ENCODE measurements around the gene BRD9. TPM values are rescaled to one million over a fixed set of nuclear protein-coding genes. Genes with fewer than 3 reads are reported as not detected.

BRD9 gene
- total RNA-seq, 8 experiments from 2014 or later, result 20.4 to 50.1 (median 36.8) TPM

- in situ Hi-C loops (cut with MboI; ENCODE audit: low pct_unique_long_range_greater_than_20kb in 2 of 9, low sequenced_read_pairs in 9 of 9, unreplicated experiment in 9 of 9), result loop anchor here in 1 of 9 experiments (10.0 kb wide), 1 partner anchor 243 kb away; no protein-coding TSS in a partner anchor
- Histone ChIP-seq H3K4me1 (replicated peaks in 1 of 2) (peaks cover 0 to 11% of the 10 kb centered on the region in 2 donors), H3K4me3 (no peak overlapping the region), H3K27ac (no peak overlapping the region)
- ATAC-seq (replicated peaks in 6 of 8), result no peak
- 93 to 100% (median 100%) methylated on average over 1 to 7 of the region's 16 CpGs; no CpG with 5 or more reads in 4 of the 10 experiments for WGBS, 10 experiments
Measured at GRCh38 chr5:908172-908571, 15.6 kb upstream of the BRD9 start.

- peaks cover 0 to 8% of the 10 kb centered on the region in 2 donors for H3K4me1 ChIP-seq (replicated peaks in 1 of 2)
- in situ Hi-C loops (cut with MboI; ENCODE audit: low pct_unique_long_range_greater_than_20kb in 2 of 9, low sequenced_read_pairs in 9 of 9, unreplicated experiment in 9 of 9), result loop anchor here in 1 of 9 experiments (10.0 kb wide), 1 partner anchor 243 kb away; no protein-coding TSS in a partner anchor
- 85 to 100% (median 100%) methylated on average over 2 to 5 of the region's 7 CpGs; no CpG with 5 or more reads in 7 of the 10 experiments for WGBS, 10 experiments
- H3K27ac ChIP-seq, result no peak overlapping the region
- no peak overlapping the region for H3K4me3 ChIP-seq
- ATAC-seq (replicated peaks in 6 of 8), result no peak
Measured at GRCh38 chr5:907366-907910, 14.8 kb upstream of the BRD9 start.

DNA sequence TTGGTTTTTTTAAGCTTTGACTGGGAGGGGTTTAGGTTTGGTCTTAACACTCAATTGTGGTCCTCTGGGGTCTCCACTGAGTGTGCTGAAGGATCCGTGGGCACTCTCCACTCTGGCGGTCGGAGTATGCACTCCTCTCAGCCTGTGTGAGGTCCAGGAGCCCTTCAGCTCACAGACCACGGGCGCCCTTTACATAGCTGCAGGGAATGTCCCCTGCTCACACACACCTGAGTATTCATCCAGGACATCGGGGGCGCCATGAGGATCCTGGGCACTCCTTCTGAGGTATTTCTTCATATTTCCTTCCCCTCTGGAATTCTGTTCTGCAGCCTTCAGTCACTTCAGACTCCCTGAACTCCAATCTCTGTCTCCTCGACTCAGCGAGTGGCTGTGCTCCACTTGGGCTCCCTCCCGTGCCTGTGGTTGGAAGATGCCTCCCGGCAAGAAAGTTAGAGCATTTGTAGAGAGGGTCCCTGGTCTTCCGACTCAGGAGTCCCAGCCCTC, 12.6 kb upstream of the BRD9 start:
- in situ Hi-C loops (cut with MboI; ENCODE audit: low pct_unique_long_range_greater_than_20kb in 2 of 9, low sequenced_read_pairs in 9 of 9, unreplicated experiment in 9 of 9), result loop anchor here in 1 of 9 experiments (10.0 kb wide), 1 partner anchor 240 kb away; no protein-coding TSS in a partner anchor
- H3K27ac ChIP-seq, result no peak overlapping the region
- H3K4me3 ChIP-seq, result no peak overlapping the region
- 75 to 97% (median 90%) methylated on average over 2 to 6 of the region's 12 CpGs; no CpG with 5 or more reads in 3 of the 10 experiments for WGBS, 10 experiments
- peak in 1 of 8 experiments; percentile 16 for ATAC-seq (replicated peaks in 6 of 8)
- H3K4me1 ChIP-seq (replicated peaks in 1 of 2), result peaks cover 0 to 3% of the 10 kb centered on the region in 2 donors

GRCh38 chr5:903756-904096, 11.1 kb upstream of the BRD9 start:
- Histone ChIP-seq H3K4me1 (replicated peaks in 1 of 2) (peaks cover 0 to 3% of the 10 kb centered on the region in 2 donors), H3K4me3 (no peak overlapping the region), H3K27ac (no peak overlapping the region)
- no peak for ATAC-seq (replicated peaks in 6 of 8)
- 60 to 100% (median 94%) methylated on average over 1 to 6 of the region's 6 CpGs; no CpG with 5 or more reads in 2 of the 10 experiments for WGBS, 10 experiments
- in situ Hi-C loops (cut with MboI; ENCODE audit: low pct_unique_long_range_greater_than_20kb in 2 of 9, low sequenced_read_pairs in 9 of 9, unreplicated experiment in 9 of 9), result loop anchor here in 1 of 9 experiments (10.0 kb wide), 1 partner anchor 239 kb away; no protein-coding TSS in a partner anchor

GRCh38 chr5:902129-902916, 9.7 kb upstream of the BRD9 start:
- 67 to 100% (median 96%) methylated on average over 1 to 14 of the region's 16 CpGs for WGBS, 10 experiments
- peaks cover 0 to 3% of the 10 kb centered on the region in 2 donors for H3K4me1 ChIP-seq (replicated peaks in 1 of 2)
- H3K27ac ChIP-seq, result no peak overlapping the region
- no peak overlapping the region for H3K4me3 ChIP-seq
- ATAC-seq (replicated peaks in 6 of 8), result no peak
- in situ Hi-C loops (cut with MboI; ENCODE audit: low pct_unique_long_range_greater_than_20kb in 2 of 9, low sequenced_read_pairs in 9 of 9, unreplicated experiment in 9 of 9), result loop anchor here in 1 of 9 experiments (10.0 kb wide), 1 partner anchor 238 kb away; no protein-coding TSS in a partner anchor

DNA sequence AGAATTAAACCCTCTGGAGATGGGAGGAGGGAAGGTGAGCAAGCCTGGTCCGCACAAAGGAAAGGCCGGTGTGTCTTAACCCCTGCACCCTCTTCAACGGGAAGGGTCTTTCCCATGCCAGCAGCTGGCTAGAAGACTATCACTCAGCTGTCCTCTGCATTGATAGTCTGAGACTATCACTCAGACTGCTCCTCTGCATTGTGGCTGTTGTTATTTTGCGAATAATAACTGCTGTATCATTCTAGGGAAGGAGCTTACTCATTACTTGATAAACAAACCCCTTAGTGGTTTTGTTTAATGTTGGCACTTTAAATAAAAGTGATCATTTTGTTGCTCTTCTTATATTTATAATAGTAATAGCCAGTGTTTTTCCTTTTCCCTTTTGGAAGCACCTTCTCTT, 8.2 kb upstream of the BRD9 start:
- Histone ChIP-seq H3K27ac (no peak overlapping the region), H3K4me1 (replicated peaks in 1 of 2) (peaks cover 0 to 3% of the 10 kb centered on the region in 2 donors), H3K4me3 (no peak overlapping the region)
- WGBS, 10 experiments, result 67 to 92% (median 80%) methylated on average over 1 to 3 of the region's 4 CpGs; no CpG with 5 or more reads in 5 of the 10 experiments
- in situ Hi-C loops (cut with MboI; ENCODE audit: low pct_unique_long_range_greater_than_20kb in 2 of 9, low sequenced_read_pairs in 9 of 9, unreplicated experiment in 9 of 9), result loop anchor here in 1 of 9 experiments (10.0 kb wide), 1 partner anchor 236 kb away; no protein-coding TSS in a partner anchor
- no peak for ATAC-seq (replicated peaks in 6 of 8)

DNA sequence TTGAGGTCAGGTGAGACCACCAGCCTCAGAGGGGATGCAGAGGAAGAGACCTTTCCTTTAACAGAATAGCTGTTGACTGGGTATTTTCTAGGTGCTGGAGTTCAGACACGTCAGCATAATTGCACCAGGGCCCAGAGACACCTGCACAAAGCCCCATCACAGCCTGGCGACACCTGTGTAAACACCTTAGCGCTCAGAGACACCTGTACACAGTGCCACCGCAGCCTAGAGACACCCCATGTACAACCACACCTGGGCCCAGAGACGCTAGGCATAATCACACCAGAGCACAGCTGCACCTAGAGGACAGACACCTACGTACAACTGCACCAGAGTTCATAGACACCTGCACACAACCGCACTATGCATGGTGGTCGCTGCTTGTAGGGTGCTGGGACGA, 1.1 kb upstream of the BRD9 start:
- H3K27ac ChIP-seq, result no peak overlapping the region
- WGBS, 10 experiments, result 63 to 83% (median 73%) methylated on average over 2 to 7 of the region's 9 CpGs; no CpG with 5 or more reads in 7 of the 10 experiments
- peaks cover 13 to 14% of the 10 kb centered on the region in 2 donors for H3K4me1 ChIP-seq (replicated peaks in 1 of 2)
- ATAC-seq (replicated peaks in 6 of 8), result no peak
- in situ Hi-C loops (cut with MboI; ENCODE audit: low pct_unique_long_range_greater_than_20kb in 2 of 9, low sequenced_read_pairs in 9 of 9, unreplicated experiment in 9 of 9), result loop anchor here in 2 of 9 experiments (25.0 kb wide), 1 partner anchor 231 kb away; no protein-coding TSS in a partner anchor
- peak overlapping the region in 3 of 5 donors; percentile 57 to 90 (median 69) for H3K4me3 ChIP-seq

DNA sequence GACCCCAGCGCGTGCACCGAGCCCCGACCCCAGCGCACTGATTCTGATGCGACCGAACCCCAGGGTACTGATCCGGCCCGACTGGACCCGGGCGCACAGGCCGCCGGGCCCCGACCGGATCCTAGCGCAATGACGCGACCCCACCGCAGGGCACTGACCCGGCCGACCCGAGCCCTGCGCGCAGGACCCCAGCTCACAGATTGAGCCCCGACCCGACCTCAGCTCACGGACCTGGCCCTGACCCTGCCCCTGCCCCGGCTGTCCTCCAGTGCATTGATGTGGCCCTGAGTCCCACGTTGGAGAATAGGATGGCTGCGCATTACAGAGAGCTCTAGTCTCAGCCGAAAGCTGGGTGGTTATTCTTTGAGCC, 521 bp upstream of the BRD9 start:
- Histone ChIP-seq H3K4me1 (replicated peaks in 1 of 2) (peaks cover 13 to 14% of the 10 kb centered on the region in 2 donors), H3K27ac (no peak overlapping the region), H3K4me3 (peak overlapping the region; percentile 57 to 92 (median 76))
- in situ Hi-C loops (cut with MboI; ENCODE audit: low pct_unique_long_range_greater_than_20kb in 2 of 9, low sequenced_read_pairs in 9 of 9, unreplicated experiment in 9 of 9), result loop anchor here in 2 of 9 experiments (25.0 kb wide), 1 partner anchor 231 kb away; no protein-coding TSS in a partner anchor
- ATAC-seq (replicated peaks in 6 of 8), result peak in 1 of 8 experiments; percentile 3
- WGBS, 10 experiments, result 0% methylated on average over 1 to 2 of the region's 31 CpGs; no CpG with 5 or more reads in 8 of the 10 experiments

GRCh38 chr5:891837-892393, 686 bp downstream of the BRD9 start:
- H3K27ac ChIP-seq, result peak overlapping the region; percentile 94 to 95
- peak; percentile 44 to 62 (median 54) for ATAC-seq (replicated peaks in 6 of 8)
- in situ Hi-C loops (cut with MboI; ENCODE audit: low pct_unique_long_range_greater_than_20kb in 2 of 9, low sequenced_read_pairs in 9 of 9, unreplicated experiment in 9 of 9), result loop anchor here in 2 of 9 experiments (25.0 kb wide), 1 partner anchor 230 kb away; no protein-coding TSS in a partner anchor
- H3K4me3 ChIP-seq, result peak overlapping the region; percentile 57 to 92 (median 76)
- H3K4me1 ChIP-seq (replicated peaks in 1 of 2), result peaks cover 13 to 14% of the 10 kb centered on the region in 2 donors
- WGBS, 10 experiments, result 0 to 67% (median 5%) methylated on average over 1 to 10 of the region's 25 CpGs; no CpG with 5 or more reads in 1 of the 10 experiments

DNA sequence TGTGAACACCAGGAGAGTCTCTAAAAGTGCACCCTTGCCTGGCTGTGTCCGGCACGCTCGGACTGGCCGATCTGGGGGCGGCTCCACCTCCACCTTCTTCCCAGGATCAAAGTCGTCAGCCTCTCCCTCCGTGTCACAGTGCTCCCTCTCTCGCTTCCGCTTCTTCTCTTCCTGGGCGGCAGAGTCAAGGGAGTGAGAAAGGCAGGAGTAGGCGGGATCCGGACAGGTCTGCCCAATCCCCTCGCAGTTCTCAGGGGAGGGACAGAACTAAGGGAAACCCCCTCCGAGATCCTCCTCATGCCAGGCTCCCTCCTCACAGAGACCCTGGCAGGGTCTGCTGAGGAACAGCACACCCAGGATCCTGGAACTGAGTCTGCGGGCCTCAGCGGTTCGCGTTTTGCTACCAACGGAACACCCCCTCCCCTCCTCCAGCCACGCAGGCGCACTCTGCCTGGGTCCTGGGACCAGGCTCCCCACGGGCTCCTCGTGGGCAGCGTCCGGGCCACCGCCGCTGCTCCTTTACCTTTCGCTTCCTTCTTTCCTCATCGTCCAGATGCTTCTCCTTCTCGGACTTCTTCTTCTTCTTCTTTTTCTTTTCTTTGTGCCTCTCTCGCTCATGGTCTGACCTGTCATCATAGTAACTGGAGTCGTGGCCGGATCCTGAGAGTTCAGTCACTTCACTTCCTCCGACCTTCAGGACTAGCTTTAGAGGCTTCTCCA, 1.3 kb downstream of the BRD9 start:
- peaks cover 13 to 14% of the 10 kb centered on the region in 2 donors for H3K4me1 ChIP-seq (replicated peaks in 1 of 2)
- peak overlapping the region; percentile 57 to 92 (median 76) for H3K4me3 ChIP-seq
- no peak for ATAC-seq (replicated peaks in 6 of 8)
- WGBS, 10 experiments, result 14 to 79% (median 53%) methylated on average over 1 to 19 of the region's 34 CpGs; no CpG with 5 or more reads in 2 of the 10 experiments
- in situ Hi-C loops (cut with MboI; ENCODE audit: low pct_unique_long_range_greater_than_20kb in 2 of 9, low sequenced_read_pairs in 9 of 9, unreplicated experiment in 9 of 9), result loop anchor here in 2 of 9 experiments (25.0 kb wide), 1 partner anchor 229 kb away; no protein-coding TSS in a partner anchor
- H3K27ac ChIP-seq, result no peak overlapping the region

- H3K27ac ChIP-seq, result no peak overlapping the region
- H3K4me3 ChIP-seq, result no peak overlapping the region
- 91 to 100% (median 97%) methylated on average over 2 to 12 of the region's 15 CpGs; no CpG with 5 or more reads in 1 of the 10 experiments for WGBS, 10 experiments
- ATAC-seq (replicated peaks in 6 of 8), result no peak
- peaks cover 13 to 14% of the 10 kb centered on the region in 2 donors for H3K4me1 ChIP-seq (replicated peaks in 1 of 2)
- in situ Hi-C loops (cut with MboI; ENCODE audit: low pct_unique_long_range_greater_than_20kb in 2 of 9, low sequenced_read_pairs in 9 of 9, unreplicated experiment in 9 of 9), result loop anchor here in 2 of 9 experiments (25.0 kb wide), 1 partner anchor 227 kb away; no protein-coding TSS in a partner anchor
Measured at GRCh38 chr5:889075-889710, 3.4 kb downstream of the BRD9 start.
